Trophoblast cell (in vitro differentiated cells and primary cell): ENCODE data around the gene CABP7.

Experiments
- DNase-seq, 2 donors: peaks; one replicate each; pipeline ENCODE4 v3.0.0-alpha.2; 2016
- H2AFZ ChIP-seq: 2 replicates; pipeline ENCODE4 v1.6.1; 2013; ENCODE audit warnings: low read length, moderate library complexity, mild to moderate bottlenecking; ENCODE audit not compliant: insufficient read depth, poor library complexity
- H2AK5ac ChIP-seq: 2 replicates; pipeline ENCODE4 v1.6.1; 2013; ENCODE audit warnings: mild to moderate bottlenecking, low read length
- H2BK120ac ChIP-seq: 2 replicates; pipeline ENCODE4 v1.6.1; 2013; ENCODE audit warnings: low read length, mild to moderate bottlenecking, moderate library complexity; ENCODE audit not compliant: insufficient read depth, poor library complexity
- H2BK12ac ChIP-seq: 2 replicates; pipeline ENCODE4 v1.6.1; 2013; ENCODE audit warnings: mild to moderate bottlenecking, low read length, moderate library complexity
- H2BK5ac ChIP-seq: 2 replicates; pipeline ENCODE4 v1.6.1; 2013; ENCODE audit warnings: low read length, low read depth, moderate library complexity, mild to moderate bottlenecking; ENCODE audit not compliant: poor library complexity
- H3K14ac ChIP-seq: 2 replicates; pipeline ENCODE4 v1.6.1; 2013; ENCODE audit warnings: mild to moderate bottlenecking, low read length
- H3K18ac ChIP-seq: 2 replicates; pipeline ENCODE4 v1.6.1; 2013; ENCODE audit warnings: mild to moderate bottlenecking, low read length
- H3K23ac ChIP-seq: 2 replicates; pipeline ENCODE4 v1.6.1; 2013; ENCODE audit warnings: low read length
- H3K27ac ChIP-seq: 2 replicates; pipeline ENCODE4 v1.5.1; 2013; ENCODE audit warnings: low read depth, mild to moderate bottlenecking, inconsistent platforms, low read length, moderate library complexity
- H3K27me3 ChIP-seq: 2 replicates; pipeline ENCODE4 v1.6.1; 2013; ENCODE audit warnings: inconsistent platforms, mild to moderate bottlenecking, low read length, moderate library complexity; ENCODE audit not compliant: insufficient read depth
- H3K36me3 ChIP-seq, 2 experiments: 1 replicate in 1 of 2; 2 replicates in 1 of 2; pipeline ENCODE4 v1.6.1; 2013; ENCODE audit warnings: low read length in 2 of 2, mild to moderate bottlenecking in 2 of 2, moderate library complexity in 1 of 2; ENCODE audit not compliant: insufficient read depth in 2 of 2, control insufficient read depth in 1 of 2
- H3K4ac ChIP-seq: 2 replicates; pipeline ENCODE4 v1.6.1; 2013; ENCODE audit warnings: low read depth, mild to moderate bottlenecking, low read length, moderate library complexity
- H3K4me1 ChIP-seq, 2 experiments: 1 replicate in 1 of 2; 2 replicates in 1 of 2; pipeline ENCODE4 v1.6.1; 2013; ENCODE audit warnings: low read length in 2 of 2, mild to moderate bottlenecking in 2 of 2, moderate library complexity in 1 of 2; ENCODE audit not compliant: insufficient read depth in 2 of 2, control insufficient read depth in 1 of 2
- H3K4me2 ChIP-seq: 2 replicates; pipeline ENCODE4 v1.6.1; 2013; ENCODE audit warnings: inconsistent platforms, mild to moderate bottlenecking, low read length, moderate library complexity
- H3K4me3 ChIP-seq: 2 replicates; pipeline ENCODE4 v1.5.1; 2013; ENCODE audit warnings: mild to moderate bottlenecking, low read depth, low read length, inconsistent platforms
- H3K79me1 ChIP-seq: one replicate; pipeline ENCODE4 v1.6.1; 2013; ENCODE audit warnings: low read length
- H3K79me2 ChIP-seq: 2 replicates; pipeline ENCODE4 v1.6.1; 2013; ENCODE audit warnings: low read length, mild to moderate bottlenecking; ENCODE audit not compliant: control insufficient read depth, insufficient read depth, poor library complexity
- H3K9ac ChIP-seq: 2 replicates; pipeline ENCODE4 v1.6.1; 2013; ENCODE audit warnings: mild to moderate bottlenecking, low read length
- H3K9me3 ChIP-seq: 2 replicates; pipeline ENCODE4 v1.6.1; 2013; ENCODE audit warnings: low read depth, mild to moderate bottlenecking, control low read depth, inconsistent platforms, low read length; ENCODE audit not compliant: insufficient read depth
- H4K12ac ChIP-seq: 2 replicates; pipeline ENCODE4 v1.6.1; 2013; ENCODE audit warnings: low read depth, mild to moderate bottlenecking, low read length, moderate library complexity
- H4K8ac ChIP-seq: 2 replicates; pipeline ENCODE4 v1.6.1; 2013; ENCODE audit warnings: low read depth, mild to moderate bottlenecking, low read length, moderate library complexity
- H4K91ac ChIP-seq: one replicate; pipeline ENCODE4 v1.6.1; 2013; ENCODE audit warnings: low read depth, mild to moderate bottlenecking, low read length, moderate library complexity
- WGBS: extraction: QIAGEN DNeasy Blood & Tissue Kit; methylation state at CpG from one replicate; pipeline ENCODE4 v1.1.7; 2013; ENCODE audit warnings: missing lambda C conversion rate; ENCODE audit not compliant: insufficient read length, insufficient coverage; ENCODE audit errors: extremely low coverage; 5-methylcytosine and 5-hydroxymethylcytosine counted together

CABP7 gene

DNA sequence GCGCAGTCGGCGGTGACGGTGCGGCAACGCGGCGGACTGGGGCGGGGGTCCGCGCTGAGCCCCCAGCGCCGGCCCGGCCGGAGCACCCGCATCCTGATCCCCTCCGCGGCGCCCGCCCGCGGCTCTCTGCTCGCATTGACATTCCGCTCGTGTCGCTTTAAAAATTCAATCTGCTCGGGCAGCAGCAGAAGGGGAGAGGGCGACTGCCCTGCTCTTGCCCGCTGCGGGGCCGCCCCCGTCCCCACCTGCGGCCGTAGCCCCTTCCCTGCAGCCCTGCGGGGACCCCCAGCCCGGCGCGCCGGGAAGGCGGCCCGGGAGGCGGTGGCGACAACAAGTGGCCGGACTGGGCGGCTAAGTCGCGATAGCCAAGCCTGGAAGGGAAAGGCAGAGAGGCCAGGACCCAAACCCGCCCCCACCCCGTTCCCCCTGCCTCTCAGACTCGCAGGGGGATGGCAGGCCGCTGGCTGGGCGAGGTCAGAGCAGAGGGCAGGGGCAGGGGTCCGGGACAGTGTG, 1.1 kb downstream of the CABP7 start:
- Histone ChIP-seq H3K18ac (no peak overlapping the region), H2BK12ac (no peak overlapping the region), H3K27ac (no peak overlapping the region), H2BK5ac (no peak overlapping the region), H2AFZ (no peak overlapping the region), H3K9me3 (peaks cover 10% of the 10 kb centered on the region), H3K4me3 (no peak overlapping the region), H3K36me3 (no peaks in the 10 kb centered on the region), H3K27me3 (peaks cover 30% of the 10 kb centered on the region), H4K12ac (no peak overlapping the region), H2BK120ac (no peak overlapping the region), H3K79me2 (no peaks in the 10 kb centered on the region), H3K23ac (no peak overlapping the region), H3K4me2 (peak overlapping the region; percentile 42), H3K14ac (no peak overlapping the region), H4K91ac (no peak overlapping the region), H4K8ac (no peak overlapping the region), H3K4ac (no peak overlapping the region), H3K4me1 (no peaks in the 10 kb centered on the region), H2AK5ac (no peak overlapping the region), H3K9ac (no peak overlapping the region), H3K79me1 (no peaks in the 10 kb centered on the region)
- no CpG with 5 or more reads among the region's 53 CpGs for WGBS
- DNase-seq: peak in 1 of 2 donors; percentile 32

DNA sequence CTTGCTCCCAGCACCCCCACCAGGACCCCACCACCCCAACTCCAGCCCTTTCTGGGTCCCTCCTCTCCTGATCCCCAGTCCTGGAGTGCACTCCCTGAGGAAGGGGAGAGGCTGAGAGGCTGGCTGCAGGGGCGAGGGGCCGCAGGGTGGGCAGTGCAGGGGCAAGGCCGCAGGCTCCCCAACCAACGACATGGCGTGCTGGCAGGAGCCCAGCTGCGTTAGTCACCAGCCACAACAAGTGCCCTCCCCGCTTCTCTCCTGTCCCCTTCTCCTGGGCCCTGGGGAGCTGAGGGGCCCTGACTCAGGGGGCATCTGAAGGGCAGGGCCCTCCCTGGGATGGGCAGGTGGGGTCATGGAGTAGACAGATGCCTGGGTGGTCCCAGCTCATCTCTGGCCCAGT, 2.3 kb downstream of the CABP7 start:
- no peak overlapping the region for H2BK12ac ChIP-seq
- WGBS: no CpG with 5 or more reads among the region's 7 CpGs

DNA sequence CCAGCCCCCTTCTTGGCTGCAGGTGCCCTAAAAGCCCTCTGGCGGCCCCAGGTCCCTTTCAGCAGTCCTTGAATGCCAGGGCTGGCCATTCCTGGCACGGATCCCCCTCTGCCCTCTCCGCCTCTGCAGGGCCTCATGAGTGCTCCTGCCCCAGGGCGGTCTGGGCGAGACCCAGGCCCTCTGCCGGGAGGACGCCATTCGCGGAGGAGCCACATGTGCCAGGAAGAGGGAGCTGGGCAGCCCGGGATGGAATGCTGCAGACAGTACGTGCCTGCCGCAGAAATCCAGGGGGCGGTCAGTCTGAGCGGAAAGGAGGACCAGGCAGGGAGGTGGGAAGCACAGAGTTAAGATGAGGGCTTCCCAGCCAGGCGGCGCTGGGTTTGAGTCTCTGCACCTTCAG, 2.8 kb downstream of the CABP7 start:
- H4K12ac ChIP-seq: no peak overlapping the region

More for the DNA sequence above, 2.3 kb downstream of the CABP7 start:
- Histone ChIP-seq H4K12ac (no peak overlapping the region), H3K9ac (no peak overlapping the region), H3K4me3 (no peak overlapping the region), H3K27ac (no peak overlapping the region), H3K14ac (no peak overlapping the region), H3K9me3 (peaks cover 10% of the 10 kb centered on the region), H3K79me1 (no peaks in the 10 kb centered on the region), H2BK120ac (no peak overlapping the region), H2BK5ac (no peak overlapping the region), H3K4me2 (no peak overlapping the region), H3K36me3 (no peaks in the 10 kb centered on the region), H4K8ac (no peak overlapping the region), H2AK5ac (no peak overlapping the region), H3K4me1 (no peaks in the 10 kb centered on the region), H3K27me3 (peaks cover 30% of the 10 kb centered on the region), H3K18ac (no peak overlapping the region), H2AFZ (no peak overlapping the region), H3K79me2 (no peaks in the 10 kb centered on the region), H3K23ac (no peak overlapping the region), H4K91ac (no peak overlapping the region), H3K4ac (no peak overlapping the region)
- DNase-seq: no peak

DNA sequence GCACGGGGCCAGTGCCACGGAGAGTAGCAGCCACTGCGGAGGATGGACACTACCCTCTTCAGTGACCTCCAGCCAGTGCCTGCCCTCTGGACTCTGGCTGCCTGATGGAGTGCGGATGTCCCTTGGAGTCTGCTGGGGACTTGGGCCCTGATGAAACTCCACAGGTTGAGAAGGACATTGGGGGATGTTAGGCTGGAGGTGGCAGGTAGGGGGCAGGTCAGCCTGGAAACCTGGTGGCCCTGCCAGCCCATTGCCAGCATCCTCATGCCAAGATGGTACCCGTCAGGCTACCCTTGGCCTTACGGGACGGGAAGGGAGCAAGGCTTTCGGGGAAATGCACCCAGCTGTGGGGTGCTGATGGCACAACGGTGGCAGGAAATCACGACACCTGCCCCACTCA, 4.0 kb downstream of the CABP7 start:
- Histone ChIP-seq H2BK120ac (no peak overlapping the region), H3K4ac (no peak overlapping the region), H3K14ac (no peak overlapping the region), H3K9ac (no peak overlapping the region), H4K8ac (no peak overlapping the region), H2BK5ac (no peak overlapping the region), H4K12ac (no peak overlapping the region), H3K27ac (no peak overlapping the region), H3K18ac (no peak overlapping the region), H3K4me2 (no peak overlapping the region), H3K4me1 (no peaks in the 10 kb centered on the region), H4K91ac (no peak overlapping the region), H3K79me1 (no peaks in the 10 kb centered on the region), H2AFZ (no peak overlapping the region), H2BK12ac (no peak overlapping the region), H3K79me2 (no peaks in the 10 kb centered on the region), H2AK5ac (no peak overlapping the region), H3K23ac (no peak overlapping the region), H3K27me3 (peaks cover 25% of the 10 kb centered on the region), H3K9me3 (peaks cover 7% of the 10 kb centered on the region), H3K36me3 (no peaks in the 10 kb centered on the region), H3K4me3 (no peak overlapping the region)
- DNase-seq: no peak
- no CpG with 5 or more reads among the region's 10 CpGs for WGBS

More for the DNA sequence above, 2.8 kb downstream of the CABP7 start:
- Histone ChIP-seq H3K23ac (no peak overlapping the region), H3K27me3 (peaks cover 30% of the 10 kb centered on the region), H3K4me1 (no peaks in the 10 kb centered on the region), H3K9me3 (peaks cover 10% of the 10 kb centered on the region), H3K14ac (no peak overlapping the region), H4K8ac (no peak overlapping the region), H3K4me2 (no peak overlapping the region), H3K4me3 (no peak overlapping the region), H3K27ac (no peak overlapping the region), H3K9ac (no peak overlapping the region), H3K4ac (no peak overlapping the region), H3K18ac (no peak overlapping the region), H2AFZ (no peak overlapping the region), H3K79me2 (no peaks in the 10 kb centered on the region), H3K36me3 (no peaks in the 10 kb centered on the region), H2BK5ac (no peak overlapping the region), H3K79me1 (no peaks in the 10 kb centered on the region), H4K91ac (no peak overlapping the region), H2BK120ac (no peak overlapping the region), H2AK5ac (no peak overlapping the region), H2BK12ac (no peak overlapping the region)
- DNase-seq: no peak
- no CpG with 5 or more reads among the region's 16 CpGs for WGBS
